Retinal pigment epithelial cell (primary cell): ENCODE results near the gene FGF11.
A peak's percentile ranks its signal among the peaks of the same experiment; 100 is the strongest.

ENCODE experiments used
- DNase-seq: peaks from one replicate; pipeline ENCODE4 v3.0.0-alpha.2; 2010; ENCODE audit warnings: low read depth
- H3K4me3 ChIP-seq: 2 replicates; pipeline ENCODE4 v1.5.1; 2011; ENCODE audit warnings: mild to moderate bottlenecking, low read length, control low read depth, moderate library complexity
- CTCF ChIP-seq: conservative IDR thresholded peaks from 2 replicates; pipeline ENCODE4 v1.5.1; 2011; ENCODE audit warnings: low read depth, low read length, control low read depth, inconsistent platforms

The FGF11 gene

GRCh38 chr17:7439462-7440112, at the start of gene FGF11:
FGF11 (plus strand) TSS chr17:7439512; CDS start chr17:7439621, 109 bp downstream.
- no peak for TF ChIP-seq CTCF
- H3K4me3 ChIP-seq, result peak within 1 kb of the TSS; percentile 68
- no peak for DNase-seq

DNA sequence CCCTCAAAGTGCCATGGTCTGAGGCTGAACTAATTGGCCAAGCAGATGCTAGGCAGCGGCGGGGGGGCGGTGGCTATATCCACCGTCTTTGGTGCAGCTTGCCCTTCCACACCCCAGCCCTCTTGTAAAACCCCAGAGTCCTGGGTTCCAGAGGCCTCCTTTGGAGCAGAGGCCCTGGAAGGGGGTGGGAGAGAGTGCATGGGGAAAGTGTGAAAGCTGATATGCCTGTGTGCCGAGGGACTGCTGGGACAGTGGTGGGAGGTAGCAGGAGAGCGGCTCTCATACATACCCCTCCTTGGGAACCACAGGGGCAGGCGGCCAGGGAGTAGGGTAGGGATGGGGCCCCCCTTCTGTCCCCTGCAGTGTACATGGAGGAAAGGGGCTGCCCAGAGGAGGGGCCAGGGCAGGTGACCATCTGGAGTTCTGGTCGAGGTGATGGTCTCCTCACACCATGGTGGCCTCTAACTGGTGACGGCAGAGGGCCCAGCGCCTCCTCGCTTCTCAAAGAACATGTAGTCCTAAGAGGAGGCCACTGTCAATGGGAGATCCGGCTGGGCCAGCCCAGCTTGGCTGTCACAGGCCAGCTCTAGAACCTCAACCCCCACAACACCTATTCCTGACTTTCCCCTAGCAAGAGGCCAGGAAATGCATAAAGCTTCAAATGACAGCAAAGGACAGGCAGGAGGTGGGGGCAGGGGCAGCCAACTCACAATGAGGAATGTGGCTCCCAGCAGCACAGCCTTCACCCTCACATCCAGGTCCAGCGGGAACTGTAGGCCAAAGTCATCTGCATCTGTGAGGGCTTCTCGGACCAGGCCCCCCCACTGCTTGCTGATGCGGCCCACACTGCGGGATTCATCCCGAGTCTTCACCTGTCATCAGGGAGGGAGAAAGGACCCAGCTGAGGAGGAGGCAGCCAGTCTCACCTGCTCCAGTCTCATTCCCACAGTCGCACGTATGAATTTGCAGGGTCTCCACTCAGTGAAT, 49.1 kb upstream of the FGF11 start:
- no peak for DNase-seq
- no peak overlapping the region for H3K4me3 ChIP-seq

GRCh38 chr17:7391307-7391706, 48.0 kb upstream of the FGF11 start:
- TF ChIP-seq CTCF, result no peak
- H3K4me3 ChIP-seq, result no peak overlapping the region

More for the DNA sequence above, 49.1 kb upstream of the FGF11 start:
- no peak for TF ChIP-seq CTCF

GRCh38 chr17:7392696-7393612, 46.4 kb upstream of the FGF11 start:
- no peak for TF ChIP-seq CTCF
- H3K4me3 ChIP-seq, result peak overlapping the region; percentile 85
- no peak for DNase-seq

More at GRCh38 chr17:7391307-7391706, 48.0 kb upstream of the FGF11 start:
- DNase-seq, result no peak

- DNase-seq, result no peak
- peak overlapping the region; percentile 85 for H3K4me3 ChIP-seq
- peak; percentile 29 for TF ChIP-seq CTCF
Measured at GRCh38 chr17:7393613-7394451, 45.5 kb upstream of the FGF11 start.

GRCh38 chr17:7394452-7395191, 44.7 kb upstream of the FGF11 start, which contains the start of gene PLSCR3:
PLSCR3 (minus strand) TSS chr17:7394525; CDS start chr17:7394110, 415 bp downstream.
- H3K4me3 ChIP-seq, result peak within 1 kb of the TSS; percentile 85
- peak; percentile 54 for DNase-seq
- TF ChIP-seq CTCF, result peak; percentile 47
